MM.1S (cell line): ENCODE results near the gene CERS6.

Source experiments
- DNase-seq: peaks from one replicate; pipeline ENCODE4 v3.0.0-alpha.2; 2015
- H2AFZ ChIP-seq: fragments of 300-600 bp; sonication (generic); 2 replicates; pipeline ENCODE4 v1.6.0; 2016; ENCODE audit warnings: antibody characterized with exemption, low read length
- H3F3A ChIP-seq: fragments of 300-600 bp; sonication (generic); 2 replicates; pipeline ENCODE4 v1.6.1; 2016; ENCODE audit warnings: mild to moderate bottlenecking, antibody characterized with exemption, low read length, moderate library complexity, mixed read lengths; ENCODE audit not compliant: insufficient read depth
- H3K27ac ChIP-seq: fragments of 300-600 bp; sonication (generic); 2 replicates; pipeline ENCODE4 v1.5.1; 2016; ENCODE audit warnings: mild to moderate bottlenecking, low read length
- H3K27me3 ChIP-seq: fragments of 300-600 bp; sonication (generic); replicated peaks from 2 replicates; pipeline ENCODE4 v1.6.0; 2016; ENCODE audit warnings: low read length; ENCODE audit not compliant: insufficient read depth
- H3K36me3 ChIP-seq: fragments of 300-600 bp; sonication (generic); replicated peaks from 2 replicates; pipeline ENCODE4 v1.6.1; 2016; ENCODE audit warnings: mild to moderate bottlenecking, low read length, mixed read lengths; ENCODE audit not compliant: insufficient read depth
- H3K4me1 ChIP-seq: fragments of 300-600 bp; sonication (generic); 2 replicates; pipeline ENCODE4 v1.6.1; 2016; ENCODE audit warnings: low read length, mixed read lengths
- H3K4me2 ChIP-seq: fragments of 300-600 bp; sonication (generic); 2 replicates; pipeline ENCODE4 v1.6.0; 2016; ENCODE audit warnings: low read depth, low read length
- H3K4me3 ChIP-seq: fragments of 300-600 bp; sonication (generic); 2 replicates; pipeline ENCODE4 v1.5.1; 2016; ENCODE audit warnings: low read length, mixed read lengths
- H3K79me2 ChIP-seq: fragments of 300-600 bp; sonication (generic); 2 replicates; pipeline ENCODE4 v1.6.1; 2016; ENCODE audit warnings: mixed run types, low read length, mixed read lengths
- H3K9ac ChIP-seq: fragments of 300-600 bp; sonication (generic); 2 replicates; pipeline ENCODE4 v1.6.1; 2016; ENCODE audit warnings: low read length, mixed read lengths
- H3K9me2 ChIP-seq: fragments of 300-600 bp; sonication (generic); replicated peaks from 2 replicates; pipeline ENCODE4 v1.6.1; 2016; ENCODE audit warnings: mild to moderate bottlenecking, low read length, mixed read lengths; ENCODE audit not compliant: insufficient read depth
- H3K9me3 ChIP-seq: fragments of 300-600 bp; sonication (generic); replicated peaks from 2 replicates; pipeline ENCODE4 v1.6.1; 2016; ENCODE audit warnings: mild to moderate bottlenecking, low read length, mixed read lengths; ENCODE audit not compliant: insufficient read depth
- H4K20me1 ChIP-seq: fragments of 300-600 bp; sonication (generic); 2 replicates; pipeline ENCODE4 v1.6.1; 2016; ENCODE audit warnings: mild to moderate bottlenecking, low read length, moderate library complexity, mixed read lengths; ENCODE audit not compliant: insufficient read depth
- CTCF ChIP-seq: fragments of 300-600 bp; sonication (generic); IDR thresholded peaks from 2 replicates; pipeline ENCODE4 v1.5.1; 2016; ENCODE audit warnings: antibody characterized with exemption, low read length, mixed read lengths
- EZH2 ChIP-seq: fragments of 300-600 bp; sonication (generic); optimal IDR thresholded peaks from 2 replicates; pipeline ENCODE3; 2017; ENCODE audit warnings: low read depth, mild to moderate bottlenecking, antibody characterized with exemption, low read length, mixed read lengths
- EZH2phosphoT487 ChIP-seq: fragments of 300-600 bp; sonication (generic); IDR thresholded peaks from 2 replicates; pipeline ENCODE4 v1.6.1; 2018; ENCODE audit warnings: antibody characterized with exemption, low read length

The CERS6 gene

DNA sequence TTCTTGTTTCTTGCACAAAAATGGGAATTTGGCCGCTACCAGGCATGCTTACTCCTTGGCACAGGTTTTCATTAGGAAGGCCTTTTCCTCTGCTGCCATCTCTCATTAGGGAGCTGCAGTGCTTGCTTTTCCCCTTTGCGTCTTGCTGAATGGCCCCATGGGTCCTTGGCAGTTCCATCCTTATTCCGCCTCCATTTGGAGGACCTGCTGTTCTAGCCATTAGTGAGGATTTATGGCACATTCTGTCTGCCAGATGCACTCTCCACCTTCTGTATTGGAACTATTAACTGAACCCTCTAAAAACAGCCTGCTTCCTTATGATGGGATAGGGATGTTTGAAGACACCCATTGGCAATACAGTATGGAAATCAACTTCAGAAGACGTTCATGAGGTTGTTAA lies 242.9 kb downstream of the CERS6 start:
- H3K9me3 ChIP-seq: no peaks in the 10 kb centered on the region
- no peak for DNase-seq
- H3K36me3 ChIP-seq: no peaks in the 10 kb centered on the region
- no peaks in the 10 kb centered on the region for H3F3A ChIP-seq
- H3K4me2 ChIP-seq: no peak overlapping the region
- no peaks in the 10 kb centered on the region for H3K4me1 ChIP-seq
- H2AFZ ChIP-seq: no peak overlapping the region
- H3K9ac ChIP-seq: no peak overlapping the region
- H3K27me3 ChIP-seq: no peaks in the 10 kb centered on the region
- no peak for TF ChIP-seq CTCF
- no peak for TF ChIP-seq EZH2phosphoT487
- no peak overlapping the region for H3K4me3 ChIP-seq
- H4K20me1 ChIP-seq: no peaks in the 10 kb centered on the region
- no peaks in the 10 kb centered on the region for H3K79me2 ChIP-seq
- H3K27ac ChIP-seq: no peak overlapping the region
- H3K9me2 ChIP-seq: no peaks in the 10 kb centered on the region

DNA sequence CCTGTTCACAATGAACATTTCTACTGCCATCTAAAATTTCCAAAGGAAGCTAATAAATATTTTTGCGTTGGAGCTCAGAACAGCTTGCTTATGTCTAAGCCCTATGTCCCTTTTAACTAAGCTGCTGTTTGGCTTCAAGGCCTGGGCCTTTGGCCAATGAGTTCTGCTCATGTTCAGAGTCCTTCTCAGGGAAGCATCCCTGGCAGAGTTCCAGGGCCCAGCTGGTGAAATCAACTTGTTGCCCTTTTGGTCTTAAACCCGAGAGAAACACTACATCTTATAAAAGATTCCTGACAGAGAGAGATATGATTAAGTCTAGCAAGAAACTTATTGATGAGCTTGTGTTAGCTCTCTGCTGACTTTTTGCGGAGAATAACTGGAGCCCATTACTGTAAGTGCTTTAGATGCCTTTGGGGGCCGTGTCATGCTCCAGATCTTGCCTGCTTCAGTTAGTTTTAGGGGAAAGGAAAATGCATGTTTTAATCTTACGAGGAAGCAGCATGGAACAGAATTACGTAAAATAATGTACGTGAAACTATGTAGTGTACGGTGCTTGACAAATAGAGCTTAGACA lies 243.9 kb downstream of the CERS6 start:
- H3K9me3 ChIP-seq: no peaks in the 10 kb centered on the region
- H4K20me1 ChIP-seq: no peaks in the 10 kb centered on the region
- no peaks in the 10 kb centered on the region for H3K36me3 ChIP-seq
- no peak overlapping the region for H3K9ac ChIP-seq
- DNase-seq: no peak
- H3K4me2 ChIP-seq: no peak overlapping the region
- H3K4me3 ChIP-seq: no peak overlapping the region
- H2AFZ ChIP-seq: no peak overlapping the region
- H3F3A ChIP-seq: no peaks in the 10 kb centered on the region
- no peaks in the 10 kb centered on the region for H3K27me3 ChIP-seq
- no peaks in the 10 kb centered on the region for H3K79me2 ChIP-seq
- H3K9me2 ChIP-seq: no peaks in the 10 kb centered on the region
- H3K27ac ChIP-seq: no peak overlapping the region
- no peaks in the 10 kb centered on the region for H3K4me1 ChIP-seq
- TF ChIP-seq CTCF (no peak), EZH2phosphoT487 (no peak), EZH2 (no peak)

GRCh38 chr2:168700615-168701245 lies 244.7 kb downstream of the CERS6 start:
- H3K9me2 ChIP-seq: no peaks in the 10 kb centered on the region
- no peak overlapping the region for H2AFZ ChIP-seq
- no peaks in the 10 kb centered on the region for H3K4me1 ChIP-seq
- TF ChIP-seq CTCF: no peak
- no peak for TF ChIP-seq EZH2phosphoT487
- TF ChIP-seq EZH2: no peak
- DNase-seq: no peak
- H3K9ac ChIP-seq: no peak overlapping the region
- H3K4me2 ChIP-seq: no peak overlapping the region
- H3K4me3 ChIP-seq: no peak overlapping the region
- no peak overlapping the region for H3K27ac ChIP-seq
- no peaks in the 10 kb centered on the region for H3F3A ChIP-seq
- no peaks in the 10 kb centered on the region for H3K9me3 ChIP-seq
- H3K79me2 ChIP-seq: no peaks in the 10 kb centered on the region
- H4K20me1 ChIP-seq: no peaks in the 10 kb centered on the region
- no peaks in the 10 kb centered on the region for H3K36me3 ChIP-seq
- H3K27me3 ChIP-seq: no peaks in the 10 kb centered on the region
